ENCODE results near the gene ZNF132.
"Not testable (repeated sequence)": the region's sequence is repeated elsewhere in the genome, so short reads cannot be mapped to it uniquely, and the experiment has no call there.

ZNF132 gene

DNA sequence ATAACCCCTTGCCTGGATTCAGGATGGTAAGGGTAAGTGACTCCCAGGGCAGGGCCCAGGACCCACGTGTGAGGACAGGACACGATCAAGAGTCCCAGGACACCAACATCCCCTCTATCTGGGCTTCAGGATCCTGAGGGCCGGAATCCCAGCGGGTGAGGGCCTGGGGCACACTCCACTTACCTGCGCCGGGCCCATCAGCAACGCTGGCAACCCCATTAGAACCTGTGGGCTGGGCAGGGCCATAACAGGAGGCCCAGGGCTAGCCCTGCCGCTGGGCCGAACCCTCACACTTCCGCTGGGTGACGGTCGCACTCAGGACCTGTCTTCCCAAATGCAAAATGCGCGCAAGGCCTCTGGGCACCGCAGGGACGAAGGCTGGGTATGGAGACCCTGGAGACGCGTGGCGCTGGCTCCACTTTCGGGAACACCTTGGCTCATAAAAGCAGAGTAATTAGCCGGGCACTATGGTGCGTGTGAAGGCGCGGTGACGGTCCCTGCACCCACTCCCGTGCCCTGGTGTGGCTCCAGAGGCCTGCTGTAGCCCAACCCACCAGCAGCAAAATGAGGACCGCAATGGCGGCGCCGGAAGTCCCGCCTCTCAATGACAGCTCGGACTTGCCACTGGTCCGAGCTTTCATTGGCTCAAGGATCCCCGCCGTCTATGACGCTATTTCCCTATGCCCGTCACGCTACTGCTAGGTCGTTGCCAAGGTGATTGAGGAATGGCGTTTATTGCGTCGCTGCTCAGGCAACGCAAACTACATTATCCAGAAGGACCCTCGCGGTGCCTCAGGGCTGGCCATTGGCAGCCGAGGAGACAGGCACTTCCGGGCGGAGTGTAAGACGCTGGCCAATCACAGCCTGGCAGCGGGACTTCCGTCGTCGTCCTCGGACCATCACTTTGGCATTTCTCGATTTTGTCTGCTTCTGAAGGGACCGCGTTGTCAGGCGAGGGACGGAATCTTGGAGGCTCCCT lies at the start of gene ZNF132:
ZNF132 (minus strand) TSS at position 578 of the 979 bp plus-strand sequence; CDS start at position 246, 332 bp downstream.
- peak; percentile 97 for DNase-seq

DNA sequence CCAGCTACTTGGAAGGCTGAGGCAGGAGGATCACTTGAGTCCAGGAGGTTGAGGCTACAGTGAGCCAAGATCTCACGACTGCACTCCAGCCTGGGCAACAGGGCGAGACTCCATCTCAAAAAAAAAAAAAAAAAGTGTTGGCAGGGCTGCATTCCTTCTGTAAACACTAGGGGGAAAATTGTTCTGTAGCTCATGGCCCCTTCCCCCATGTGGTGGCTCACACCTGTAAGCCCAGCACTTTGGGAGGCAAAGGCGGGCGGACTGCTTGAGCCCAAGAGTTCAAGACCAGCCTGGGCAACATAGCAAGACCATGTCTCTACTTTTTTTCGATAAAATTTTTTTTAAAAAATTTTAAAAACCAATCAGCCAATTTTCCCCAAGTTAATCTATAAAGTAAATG lies 44.4 kb upstream of the ZNF132 start:
- not testable (repeated sequence) for DNase-seq

DNA sequence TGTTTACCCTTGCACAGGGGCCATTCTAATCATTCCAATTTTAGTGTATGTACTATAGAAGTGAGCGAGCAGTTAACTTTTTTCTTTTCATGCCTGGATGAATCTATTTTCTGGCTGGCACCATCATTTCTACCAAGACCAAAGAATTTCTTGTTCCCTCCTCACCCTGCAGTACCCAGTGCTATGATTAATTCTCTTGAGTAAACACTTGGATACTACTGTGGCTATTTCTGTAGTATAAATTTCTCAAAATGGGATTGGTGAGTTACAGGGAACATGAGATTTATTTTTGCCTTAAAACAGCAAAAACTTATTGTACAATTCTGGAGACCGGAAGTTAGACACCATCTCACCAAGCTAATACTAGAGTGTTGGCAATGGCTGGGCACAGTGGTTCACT lies 43.8 kb upstream of the ZNF132 start:
- DNase-seq = no peak

DNA sequence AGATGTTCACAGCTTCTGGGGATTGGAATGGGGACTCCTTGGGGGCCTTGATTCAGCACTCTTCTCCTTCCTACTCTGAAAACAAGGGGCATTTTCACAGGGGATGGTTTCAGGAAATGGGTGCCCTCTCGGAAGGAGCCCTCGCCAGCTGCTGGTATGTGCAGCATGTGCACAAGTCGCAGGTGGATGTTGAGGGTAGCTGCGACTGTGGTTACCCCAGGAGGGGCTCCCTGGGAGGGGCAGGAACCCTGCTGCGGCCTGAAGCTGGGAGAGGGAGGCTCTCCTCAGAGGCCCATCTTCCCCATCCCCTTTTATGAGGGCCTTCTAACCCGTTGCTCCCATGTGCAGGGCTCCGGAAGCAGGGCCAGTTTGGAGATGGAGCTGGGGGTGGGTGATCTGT lies 42.4 kb upstream of the ZNF132 start:
- no peak for DNase-seq

DNA sequence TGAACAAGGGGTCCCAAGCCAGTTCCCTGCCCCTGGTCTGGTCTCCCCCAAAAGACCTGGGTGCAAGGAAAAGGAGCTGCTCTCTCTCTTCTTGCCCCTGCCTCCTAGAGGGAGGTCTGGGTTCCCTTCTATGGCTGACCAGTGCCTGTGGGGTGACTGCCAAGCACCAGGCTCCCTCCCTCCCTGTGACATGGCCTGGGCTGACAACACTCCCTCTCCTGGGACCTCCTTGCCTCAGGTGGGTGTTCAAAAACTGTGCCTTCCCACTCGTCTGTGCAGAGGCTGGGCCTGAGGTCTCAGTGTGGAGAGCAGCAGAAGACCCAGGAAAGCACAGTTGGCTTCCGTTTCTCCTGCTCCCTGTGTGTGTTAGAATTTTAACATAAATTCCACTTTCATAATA lies 40.9 kb upstream of the ZNF132 start:
- no peak for DNase-seq

DNA sequence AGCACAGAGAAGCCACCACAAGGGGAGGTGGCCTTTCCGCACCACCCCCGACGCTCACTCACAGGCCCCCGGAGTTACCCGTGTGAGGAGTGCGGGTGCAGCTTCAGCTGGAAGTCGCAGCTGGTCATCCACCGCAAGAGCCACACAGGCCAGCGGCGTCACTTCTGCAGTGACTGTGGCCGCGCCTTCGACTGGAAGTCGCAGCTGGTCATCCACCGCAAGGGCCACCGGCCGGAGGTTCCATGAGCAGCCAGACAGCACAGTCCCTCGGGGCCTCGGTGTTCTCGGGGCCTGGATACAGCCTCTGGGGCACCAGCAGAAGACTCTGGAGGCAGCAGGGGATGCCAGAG lies 40.5 kb upstream of the ZNF132 start:
- no peak for DNase-seq

DNA sequence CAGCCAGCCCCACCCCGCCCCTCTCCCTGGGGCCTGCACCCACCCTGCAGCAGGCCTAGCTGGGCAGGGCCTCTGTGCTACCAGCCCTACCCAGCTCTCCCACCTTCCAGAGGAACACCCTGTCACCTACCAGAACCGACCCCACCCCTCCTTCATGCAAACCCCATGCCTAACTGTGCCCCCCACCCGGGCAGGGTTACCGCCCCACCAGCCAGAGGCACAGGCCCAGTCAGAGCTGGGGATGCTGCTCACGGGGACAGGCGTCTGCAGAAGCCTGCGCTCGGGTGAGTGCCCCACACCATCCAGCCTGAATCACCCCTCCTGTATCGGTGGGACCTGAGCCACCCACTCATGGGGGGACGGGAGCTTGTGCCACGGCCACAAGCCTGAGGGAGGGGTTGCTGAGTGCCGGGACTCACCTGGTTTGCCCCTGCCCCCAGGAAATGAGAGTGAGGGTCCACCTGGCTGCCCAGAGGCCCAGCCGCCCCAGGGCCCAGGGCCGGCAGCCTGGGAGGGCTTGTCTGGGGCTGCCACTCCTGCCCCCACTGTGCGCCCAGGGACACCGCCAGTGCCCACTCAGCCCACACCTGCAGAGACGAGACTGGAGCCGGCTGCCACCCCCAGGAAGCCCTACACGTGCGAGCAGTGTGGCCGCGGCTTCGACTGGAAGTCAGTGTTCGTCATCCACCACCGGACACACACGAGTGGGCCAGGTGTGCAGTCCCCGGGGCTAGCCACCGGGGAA lies 40.0 kb upstream of the ZNF132 start:
- DNase-seq = no peak

DNA sequence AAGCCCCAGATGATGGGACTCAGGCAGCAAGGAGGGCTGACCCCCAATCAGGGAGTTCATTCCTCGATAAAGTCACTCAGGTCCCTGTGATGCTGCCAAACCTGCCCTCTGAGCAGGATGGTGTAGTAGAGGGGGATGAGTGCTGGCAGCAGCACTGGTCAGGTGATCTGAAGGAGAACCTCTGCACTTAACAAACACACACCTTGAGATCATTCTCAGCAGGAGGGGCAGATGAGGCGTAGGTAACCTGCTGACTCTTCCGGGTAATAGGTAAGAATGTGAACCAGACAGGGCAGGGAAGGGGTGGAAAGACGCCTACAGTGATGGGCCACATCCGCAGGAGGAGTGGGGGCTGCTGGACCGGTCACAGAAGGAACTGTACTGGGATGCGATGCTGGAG lies 39.4 kb upstream of the ZNF132 start:
- DNase-seq = no peak

DNA sequence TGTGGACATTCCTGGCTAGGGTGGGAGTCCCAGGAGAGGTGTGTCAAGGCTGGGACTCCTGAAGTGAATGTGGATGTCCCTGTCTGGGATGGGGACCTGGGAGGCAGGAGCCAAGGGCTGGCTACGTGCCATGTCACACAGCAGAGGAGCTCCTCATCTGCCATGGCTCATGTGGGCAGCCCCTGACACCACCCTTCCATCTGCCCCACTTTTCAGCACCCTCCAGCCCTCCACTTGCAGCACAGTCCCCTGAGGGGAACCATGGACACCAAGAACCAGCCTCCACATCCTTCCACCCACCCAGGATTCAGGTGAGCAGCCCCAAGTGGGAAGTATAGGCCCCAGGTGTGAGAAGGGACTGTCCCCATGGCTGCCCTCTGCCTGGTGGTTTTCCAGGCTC lies 37.9 kb upstream of the ZNF132 start:
- no peak for DNase-seq

DNA sequence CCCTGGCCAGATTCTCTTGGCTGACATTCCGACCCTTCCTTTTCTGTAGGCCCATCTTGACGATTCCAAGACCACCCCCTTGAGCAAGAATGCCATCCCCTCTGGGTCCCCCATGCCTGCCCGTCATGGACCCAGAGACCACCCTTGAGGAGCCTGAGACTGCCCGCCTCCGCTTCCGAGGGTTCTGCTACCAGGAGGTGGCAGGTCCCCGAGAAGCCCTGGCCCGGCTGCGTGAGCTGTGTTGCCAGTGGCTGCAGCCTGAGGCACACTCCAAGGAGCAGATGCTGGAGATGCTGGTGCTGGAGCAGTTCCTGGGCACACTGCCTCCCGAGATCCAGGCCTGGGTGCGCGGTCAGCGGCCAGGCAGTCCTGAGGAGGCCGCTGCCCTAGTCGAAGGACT lies 37.2 kb upstream of the ZNF132 start:
- DNase-seq = no peak

DNA sequence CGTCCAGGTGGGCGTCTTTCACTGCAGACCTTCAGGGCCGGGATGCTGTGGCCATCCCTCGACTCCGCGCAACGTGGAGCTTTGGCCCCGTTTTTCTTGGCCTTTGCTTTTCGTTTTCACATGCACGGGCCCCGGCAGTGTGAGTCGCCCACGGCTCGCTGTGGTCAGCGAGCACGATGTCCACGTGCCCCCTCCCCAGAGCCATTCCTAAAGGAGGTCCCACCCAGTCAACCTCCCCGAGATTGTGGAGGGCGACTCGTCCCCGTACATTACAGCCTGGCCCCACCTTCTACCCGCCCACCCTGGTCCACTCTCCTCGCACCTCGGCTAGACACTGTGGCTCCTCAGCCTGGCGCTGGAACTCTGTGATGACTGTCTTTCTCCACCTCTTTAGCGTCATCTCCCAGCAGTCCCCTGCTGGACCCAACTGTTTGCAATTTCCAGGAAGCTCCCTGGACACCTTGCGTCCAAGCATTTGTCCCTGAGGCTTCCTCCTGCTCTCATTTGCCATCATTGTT lies 36.6 kb upstream of the ZNF132 start:
- DNase-seq = no peak

DNA sequence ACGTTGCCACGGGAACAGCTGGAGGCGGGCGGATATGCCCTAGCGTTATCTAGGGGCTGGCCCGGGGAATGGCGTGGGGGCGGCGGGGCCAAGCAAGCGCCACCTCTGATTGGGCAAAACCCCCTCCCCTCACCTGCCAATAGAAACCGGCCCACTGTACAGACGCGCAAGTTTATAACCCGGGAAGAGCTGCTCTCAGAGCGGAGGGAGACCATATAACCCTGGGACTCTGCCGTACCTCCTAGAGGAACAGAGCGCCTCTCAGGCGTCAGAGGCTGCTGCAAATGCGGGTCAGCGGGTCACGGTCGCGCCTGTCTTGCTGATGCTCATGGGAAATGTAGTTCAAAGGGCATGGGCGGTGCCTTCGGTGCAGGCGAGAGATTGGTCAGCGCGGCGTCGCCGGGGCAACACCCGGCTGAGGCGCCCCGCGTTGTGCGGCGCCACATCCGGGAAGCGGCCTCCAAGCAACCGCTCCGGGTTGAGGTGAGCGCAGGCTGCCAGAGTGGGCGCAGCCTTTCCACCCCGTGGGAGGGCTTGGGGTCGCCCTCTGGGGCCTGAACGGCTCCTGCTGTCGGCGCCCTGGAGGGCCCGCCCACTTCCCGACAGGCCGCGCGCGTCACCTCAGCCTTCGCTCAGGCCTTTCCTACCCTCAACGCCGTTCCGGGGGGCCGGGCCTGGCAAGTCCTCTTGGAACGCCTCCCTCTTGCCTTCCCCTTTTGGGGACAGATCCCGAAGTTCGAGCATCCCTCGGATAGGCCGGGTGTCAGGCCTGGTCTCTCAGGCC lies 36.0 kb upstream of the ZNF132 start, which contains the start of gene ZNF446:
ZNF446 (plus strand) TSS at position 639 of the 784 bp plus-strand sequence. CDS start 867 bp downstream, outside the sequence.
- peak; percentile 97 for DNase-seq

DNA sequence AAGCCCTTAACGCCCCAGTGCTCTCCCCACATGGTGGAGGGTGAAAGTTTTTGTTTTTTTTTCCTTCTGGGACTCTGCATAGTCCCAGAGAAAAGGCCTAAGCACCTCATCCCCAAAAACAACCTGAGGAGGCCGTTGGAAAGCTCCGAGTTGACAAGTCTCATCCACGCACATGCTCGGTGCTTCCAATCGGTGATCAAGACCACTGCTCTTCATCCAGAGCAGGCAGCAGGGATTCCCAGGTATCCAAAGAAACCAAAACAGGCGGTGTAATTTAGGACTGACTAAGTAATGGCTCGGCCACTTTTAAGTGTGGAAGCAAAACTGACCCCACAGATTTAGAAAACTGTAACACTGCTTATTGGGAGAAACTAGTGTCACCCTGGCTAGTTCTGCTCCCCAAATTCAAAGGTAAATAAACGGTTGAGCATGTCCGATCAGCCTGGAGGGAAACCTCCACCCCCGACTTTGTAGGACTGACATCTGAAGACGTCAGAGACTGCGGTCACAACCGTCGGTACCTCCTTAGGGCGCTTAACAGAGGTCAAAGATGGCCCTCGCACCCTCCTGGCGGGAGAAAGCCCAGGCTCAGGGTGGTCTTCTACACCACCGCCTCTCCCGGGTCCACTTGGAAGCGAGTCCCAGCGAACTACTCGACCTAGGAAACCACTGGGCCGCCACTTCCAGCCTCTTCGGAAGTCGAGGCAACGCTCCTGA lies 35.2 kb upstream of the ZNF132 start:
- no peak for DNase-seq

DNA sequence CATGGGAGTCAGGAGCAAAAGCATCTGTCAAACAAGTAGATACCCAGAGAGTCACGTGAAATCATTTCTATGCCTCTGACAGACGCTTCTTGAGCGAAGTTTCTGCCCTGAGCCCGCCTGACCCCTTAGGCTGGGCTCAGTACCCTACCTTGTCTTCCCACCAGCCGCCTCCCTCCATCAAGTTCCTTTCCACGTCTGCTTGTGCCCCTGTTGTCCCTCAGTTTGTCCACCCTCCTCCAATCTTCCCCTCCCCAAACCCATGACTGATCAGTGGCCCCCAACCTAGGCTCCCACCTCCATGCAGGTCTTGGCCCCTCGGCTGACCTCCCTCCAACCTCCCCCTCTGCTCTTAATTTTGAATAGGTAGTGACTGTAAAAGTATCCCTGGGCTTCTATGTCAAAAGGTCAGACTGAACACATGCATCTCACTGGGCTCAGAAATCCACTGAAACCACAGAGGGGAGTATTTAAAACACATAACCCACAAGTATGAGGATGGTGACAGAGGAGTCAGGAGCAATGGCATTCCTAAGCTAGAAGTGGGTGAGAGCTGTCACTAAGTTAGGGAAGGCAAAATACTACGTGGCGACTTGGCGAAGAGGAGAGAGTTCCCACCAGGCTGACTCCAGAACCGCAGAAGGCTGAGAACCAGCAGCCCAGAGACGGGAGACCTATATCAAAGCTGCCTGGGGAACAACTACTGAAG lies 34.5 kb upstream of the ZNF132 start:
- no peak for DNase-seq

DNA sequence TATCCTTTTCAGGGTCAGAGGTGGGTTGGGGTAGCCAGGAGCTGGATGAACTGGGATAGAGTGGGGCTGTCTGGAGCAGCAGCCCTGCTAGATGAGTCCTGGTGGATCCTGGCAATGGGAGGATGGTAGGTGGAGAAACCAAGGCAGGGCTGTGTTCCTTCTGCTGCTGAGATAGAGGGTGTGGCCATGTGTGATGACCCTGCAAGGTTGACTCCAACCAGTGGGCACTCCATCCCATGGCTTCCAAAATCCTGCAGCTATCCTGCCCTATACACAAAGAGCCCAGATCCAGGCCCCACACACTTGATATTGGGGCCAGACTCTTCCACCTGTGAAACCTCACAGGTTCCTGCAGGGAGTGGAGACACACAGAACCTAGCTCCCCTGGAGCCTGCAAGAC lies 33.8 kb upstream of the ZNF132 start:
- DNase-seq = no peak

DNA sequence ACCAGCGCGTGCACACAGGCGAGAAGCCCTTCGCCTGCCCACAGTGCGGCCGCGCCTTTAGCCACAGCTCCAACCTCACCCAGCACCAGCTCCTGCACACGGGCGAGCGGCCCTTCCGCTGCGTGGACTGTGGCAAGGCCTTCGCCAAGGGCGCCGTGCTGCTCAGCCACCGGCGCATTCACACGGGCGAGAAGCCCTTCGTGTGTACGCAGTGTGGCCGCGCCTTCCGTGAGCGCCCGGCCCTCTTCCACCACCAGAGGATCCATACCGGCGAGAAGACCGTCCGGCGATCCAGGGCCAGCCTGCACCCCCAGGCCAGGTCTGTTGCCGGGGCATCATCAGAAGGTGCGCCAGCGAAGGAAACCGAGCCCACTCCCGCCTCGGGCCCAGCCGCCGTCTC lies 31.8 kb upstream of the ZNF132 start:
- no peak for DNase-seq

DNA sequence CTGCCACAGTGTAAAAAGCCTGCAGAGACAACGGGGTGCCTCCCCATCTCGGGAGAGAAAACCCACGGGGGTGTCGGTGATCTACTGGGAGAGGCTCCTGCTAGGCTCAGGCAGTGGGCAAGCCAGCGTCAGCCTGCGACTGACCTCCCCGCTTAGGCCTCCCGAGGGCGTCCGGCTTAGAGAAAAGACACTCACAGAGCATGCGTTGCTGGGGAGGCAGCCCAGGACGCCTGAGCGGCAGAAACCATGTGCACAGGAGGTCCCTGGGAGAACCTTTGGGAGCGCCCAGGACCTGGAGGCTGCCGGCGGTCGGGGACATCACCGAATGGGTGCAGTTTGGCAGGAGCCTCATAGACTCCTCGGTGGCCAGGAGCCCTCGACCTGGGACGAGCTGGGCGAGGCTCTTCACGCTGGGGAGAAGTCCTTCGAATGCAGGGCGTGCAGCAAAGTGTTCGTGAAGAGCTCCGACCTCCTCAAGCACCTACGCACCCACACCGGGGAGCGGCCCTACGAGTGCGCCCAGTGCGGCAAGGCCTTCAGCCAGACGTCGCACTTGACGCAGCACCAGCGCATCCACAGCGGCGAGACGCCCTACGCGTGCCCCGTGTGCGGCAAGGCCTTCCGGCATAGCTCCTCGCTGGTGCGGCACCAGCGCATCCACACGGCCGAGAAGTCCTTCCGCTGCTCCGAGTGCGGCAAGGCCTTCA lies 31.0 kb upstream of the ZNF132 start:
- not testable (repeated sequence) for DNase-seq

DNA sequence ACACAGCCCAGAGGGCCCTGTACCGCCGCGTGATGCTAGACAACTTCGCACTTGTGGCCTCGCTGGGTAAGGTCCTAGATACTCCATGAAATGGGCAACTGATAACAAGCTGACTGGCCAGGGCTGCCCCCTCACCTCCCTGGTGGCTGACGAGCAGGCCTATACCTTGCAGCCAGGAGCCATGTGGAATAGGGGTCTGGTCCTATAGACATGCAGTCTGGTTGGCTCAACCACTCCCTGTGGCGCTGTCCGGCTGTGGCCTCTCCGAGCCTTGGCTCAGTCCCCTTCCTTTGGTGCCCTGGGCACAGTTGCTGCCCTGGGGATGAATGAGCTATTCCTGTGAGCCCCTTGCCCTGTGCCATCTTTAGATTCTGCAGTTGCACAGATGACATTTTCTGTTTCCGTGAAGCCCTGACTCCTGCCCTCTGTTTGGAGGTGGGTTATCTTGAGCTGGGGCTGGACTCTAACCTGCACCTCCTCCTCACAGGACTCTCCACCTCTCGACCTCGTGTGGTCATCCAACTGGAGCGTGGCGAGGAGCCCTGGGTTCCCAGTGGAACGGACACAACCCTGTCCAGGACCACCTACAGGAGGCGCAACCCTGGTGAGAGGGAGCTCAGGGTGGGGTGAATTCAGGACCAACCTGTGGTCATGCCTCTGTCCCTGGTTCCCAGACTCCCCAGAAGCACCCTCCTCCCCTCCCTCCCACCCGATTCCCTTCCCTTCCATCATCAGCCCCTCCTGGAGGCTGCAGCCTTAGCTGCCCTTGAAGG lies 29.5 kb upstream of the ZNF132 start:
- DNase-seq = no peak

DNA sequence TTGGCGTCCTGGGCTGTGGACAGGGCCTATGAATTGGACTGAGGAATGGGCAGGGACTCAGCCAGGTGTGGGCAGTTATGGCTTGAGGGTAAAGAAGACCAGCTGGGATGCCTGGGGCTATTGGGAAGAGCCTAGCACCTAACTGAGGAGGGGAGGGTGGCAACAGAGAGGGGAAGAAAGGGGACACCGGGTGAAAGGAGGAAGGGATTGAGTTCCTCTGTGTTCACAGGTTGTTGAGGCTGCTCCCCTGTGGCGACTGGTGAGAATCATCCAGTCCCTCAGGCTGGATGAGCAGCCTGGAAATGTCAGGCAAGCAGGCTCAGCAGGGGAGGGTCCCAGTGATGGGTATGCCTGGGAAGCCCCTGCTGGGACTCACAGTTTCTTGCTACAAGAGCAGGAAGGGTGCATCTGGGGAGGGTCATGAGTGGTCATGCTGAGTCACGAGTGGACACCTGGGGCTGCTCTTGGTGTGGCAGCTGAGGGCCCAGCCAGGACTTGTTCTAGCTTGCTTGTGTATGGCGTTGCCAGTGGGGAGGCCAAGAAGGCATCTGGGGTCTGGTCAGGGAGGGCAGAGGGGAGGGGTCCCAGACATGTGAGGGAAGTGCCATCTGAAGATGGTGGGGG lies 28.4 kb upstream of the ZNF132 start:
- DNase-seq = no peak
